HG02852 (cell line): Measurements from ENCODE around the gene LMO2.

ENCODE experiments used
- ATAC-seq: cut with Tn5 transposase; IDR thresholded peaks from one replicate; pipeline ENCODE4 v1.9.1; 2021; ENCODE audit warnings: mild to moderate bottlenecking, moderate library complexity; ENCODE audit not compliant: unreplicated experiment

LMO2 gene

DNA sequence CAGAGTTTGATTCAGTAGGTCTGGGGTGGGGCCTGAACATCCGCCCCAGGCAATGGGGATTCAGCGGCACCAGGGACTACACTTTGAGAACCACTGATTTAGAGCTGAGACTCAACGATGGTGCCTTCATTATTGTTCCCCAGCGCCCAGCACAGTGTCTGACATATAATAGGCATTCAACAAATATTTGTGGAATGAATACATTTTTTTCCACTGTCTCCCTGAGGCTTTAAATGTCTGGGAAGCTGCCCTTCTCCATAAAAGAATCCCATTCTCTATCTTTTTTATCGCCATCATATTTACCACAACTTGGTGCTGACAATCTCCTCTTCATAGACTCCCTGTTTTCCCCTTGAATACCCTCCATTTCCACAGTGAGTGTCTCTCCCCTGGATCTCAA is 23.6 kb upstream of the LMO2 start:
- ATAC-seq: no peak

DNA sequence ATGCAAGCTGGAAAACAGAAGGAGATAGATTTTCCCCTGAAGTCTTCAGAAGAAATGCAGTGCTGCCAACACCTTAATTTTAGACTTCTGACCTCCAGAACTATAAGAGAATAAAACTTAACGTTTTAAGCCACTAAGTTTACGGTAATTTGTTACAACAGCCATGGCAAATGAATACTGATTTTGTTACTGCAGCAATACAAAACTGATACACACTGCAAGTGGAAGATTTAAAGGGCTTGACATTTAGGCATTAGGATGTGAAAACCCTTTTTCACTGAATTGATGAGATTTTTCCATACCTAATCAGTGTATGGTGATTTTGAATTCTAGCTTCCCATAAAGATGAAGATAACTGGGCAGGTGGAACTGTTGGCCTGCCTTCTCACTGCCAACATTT is 22.1 kb upstream of the LMO2 start:
- ATAC-seq: no peak

DNA sequence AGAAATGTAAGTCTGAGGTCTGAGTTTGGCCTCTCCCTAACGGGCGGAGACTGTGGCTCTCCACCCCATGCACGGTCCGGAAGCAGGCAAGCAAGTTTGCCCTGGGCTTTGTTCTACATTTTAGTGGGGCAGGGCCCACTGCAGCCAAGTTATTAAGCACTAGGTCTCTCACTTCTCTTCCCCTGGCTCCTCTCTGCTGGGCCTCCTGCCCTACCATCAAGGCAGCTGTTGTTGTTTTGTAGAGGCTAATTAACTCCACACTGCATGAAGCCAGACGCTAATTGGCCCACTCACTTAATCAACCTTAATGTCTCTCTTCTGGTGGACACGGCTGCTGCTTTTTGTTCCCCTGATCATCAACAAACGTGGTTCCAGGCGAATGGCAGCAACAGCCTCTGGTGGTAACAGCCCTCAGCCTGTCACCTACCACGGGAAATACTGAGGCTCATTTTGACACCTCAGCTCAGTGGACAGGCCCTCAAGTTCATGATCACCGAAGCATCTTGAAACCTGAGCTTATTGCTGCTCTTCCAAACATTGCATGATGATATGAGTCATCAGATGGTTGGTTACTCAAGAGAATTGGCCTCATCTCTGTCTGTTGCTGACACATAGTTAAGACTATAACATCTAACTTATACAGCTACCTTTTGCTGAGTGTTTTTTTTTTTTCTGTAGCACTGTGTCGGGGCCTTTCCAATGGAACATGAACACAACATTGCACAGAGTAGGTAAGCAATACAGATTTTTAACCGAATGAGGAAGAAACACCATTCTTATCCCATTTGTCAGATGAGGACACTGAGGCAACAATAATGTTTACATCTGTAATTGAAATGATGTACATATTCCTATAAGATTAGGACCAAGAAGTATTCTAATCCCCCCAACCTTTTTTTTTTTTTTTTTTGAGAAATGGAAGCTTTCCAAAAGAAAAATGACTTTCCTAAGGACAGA is 20.8 kb upstream of the LMO2 start:
- peak; percentile 88 for ATAC-seq

- no peak for ATAC-seq
Observed at GRCh38 chr11:33910958-33911339, 19.1 kb upstream of the LMO2 start.

DNA sequence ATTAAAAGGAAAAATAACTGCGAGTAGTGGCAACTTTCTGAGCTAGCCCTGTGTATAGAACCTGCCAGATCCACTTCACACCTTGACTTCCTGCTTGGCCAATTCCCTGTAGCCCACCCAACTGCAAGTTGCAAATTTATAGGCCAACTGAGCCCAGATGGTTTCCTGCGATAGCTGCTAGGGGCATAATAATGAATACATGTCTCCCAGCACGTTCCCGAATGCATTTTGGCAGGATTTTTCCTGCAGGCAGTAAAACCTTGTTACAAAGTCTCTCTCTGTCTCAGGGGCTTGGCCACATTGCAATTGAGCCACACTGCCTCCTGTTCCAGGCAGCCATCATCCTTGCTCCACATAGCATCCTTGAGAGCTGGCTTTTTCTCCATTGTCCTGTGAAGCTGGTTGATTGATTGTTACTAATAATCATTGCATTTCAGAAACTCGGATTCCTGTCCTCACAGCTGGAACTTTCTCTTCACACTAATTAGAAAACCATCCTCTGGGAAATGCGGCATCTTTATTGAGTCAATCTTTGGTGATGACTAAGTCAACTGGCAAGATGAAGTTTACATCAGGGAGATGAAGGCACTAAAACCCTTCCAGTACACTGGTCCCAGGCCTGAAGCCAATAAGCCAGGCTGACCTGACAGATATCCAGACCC is 18.6 kb upstream of the LMO2 start:
- no peak for ATAC-seq

- ATAC-seq: no peak
Observed at GRCh38 chr11:33909552-33909951, 17.7 kb upstream of the LMO2 start.

- ATAC-seq: no peak
Observed at GRCh38 chr11:33909150-33909549, 17.3 kb upstream of the LMO2 start.

DNA sequence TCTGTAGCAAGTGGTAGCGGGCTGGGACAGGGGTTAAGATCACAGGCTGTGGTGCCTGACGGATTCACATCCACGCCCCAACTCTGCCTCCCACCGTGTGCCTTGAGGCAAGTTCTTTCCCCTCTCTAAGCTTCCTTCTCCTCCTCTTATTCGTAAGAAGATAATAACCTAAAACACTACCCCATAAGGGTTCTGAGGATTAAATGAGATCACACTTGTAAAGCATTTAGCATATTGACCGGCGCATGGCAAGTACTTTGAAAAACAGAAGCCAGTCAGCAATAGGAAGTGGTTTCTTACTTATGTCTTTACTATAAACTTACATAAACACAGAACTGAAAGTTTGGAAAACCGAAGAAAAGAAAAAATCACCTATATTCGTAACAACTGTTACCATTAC is 15.5 kb upstream of the LMO2 start:
- no peak for ATAC-seq

DNA sequence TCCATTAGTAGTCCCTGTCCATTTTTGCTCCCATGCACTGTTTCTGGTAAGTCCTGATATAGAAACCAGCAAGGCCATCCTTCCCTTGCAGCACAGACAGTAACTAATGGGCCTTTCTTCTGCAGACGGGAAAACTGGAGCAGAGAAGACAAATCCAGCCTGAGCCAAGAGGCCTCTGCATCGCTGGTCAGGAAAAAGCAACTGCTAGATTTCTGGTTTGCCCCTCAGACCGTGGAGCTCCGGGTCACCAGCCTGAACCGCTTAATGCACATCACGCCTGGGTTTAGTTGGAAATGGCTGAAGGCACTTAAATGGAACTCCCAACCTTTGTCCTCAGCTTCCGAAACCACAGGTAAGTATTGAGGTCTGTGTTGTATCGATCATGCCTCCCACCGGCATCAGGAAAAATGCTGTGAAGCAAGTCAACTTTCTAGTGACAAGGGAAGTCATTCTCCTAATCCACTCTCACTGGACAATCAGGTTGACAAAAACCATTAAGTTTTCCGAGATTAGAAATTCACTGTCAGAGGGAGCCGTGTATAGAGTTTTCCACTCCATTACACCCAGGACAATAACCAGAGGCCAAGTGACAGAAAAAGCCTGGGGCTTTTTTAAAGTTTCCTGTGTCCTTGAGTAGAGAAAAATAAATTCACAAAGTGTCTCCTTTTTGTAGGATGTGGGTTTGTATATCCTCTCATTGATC is 14.8 kb upstream of the LMO2 start:
- no peak for ATAC-seq

DNA sequence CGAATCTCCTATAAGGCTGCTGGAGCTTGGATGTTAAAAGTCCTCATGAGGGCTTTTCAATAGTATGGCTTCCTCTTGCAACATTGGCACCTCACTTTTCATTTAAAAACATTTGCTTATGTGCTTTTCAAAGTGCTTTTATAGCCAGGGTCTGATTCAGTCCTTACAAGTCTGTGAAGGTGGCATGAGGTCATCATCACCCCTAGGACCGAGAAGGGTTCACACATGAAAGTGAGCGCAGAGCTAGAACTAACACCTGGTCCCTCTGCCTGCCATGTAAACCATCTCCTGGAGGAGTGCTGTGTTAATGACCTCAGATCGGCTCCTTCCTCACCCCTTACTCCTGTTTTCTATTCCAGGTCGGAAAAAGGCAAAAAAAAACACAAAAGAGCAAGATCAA is 12.2 kb upstream of the LMO2 start:
- no peak for ATAC-seq

GRCh38 chr11:33900159-33900840 is 8.4 kb upstream of the LMO2 start:
- no peak for ATAC-seq

DNA sequence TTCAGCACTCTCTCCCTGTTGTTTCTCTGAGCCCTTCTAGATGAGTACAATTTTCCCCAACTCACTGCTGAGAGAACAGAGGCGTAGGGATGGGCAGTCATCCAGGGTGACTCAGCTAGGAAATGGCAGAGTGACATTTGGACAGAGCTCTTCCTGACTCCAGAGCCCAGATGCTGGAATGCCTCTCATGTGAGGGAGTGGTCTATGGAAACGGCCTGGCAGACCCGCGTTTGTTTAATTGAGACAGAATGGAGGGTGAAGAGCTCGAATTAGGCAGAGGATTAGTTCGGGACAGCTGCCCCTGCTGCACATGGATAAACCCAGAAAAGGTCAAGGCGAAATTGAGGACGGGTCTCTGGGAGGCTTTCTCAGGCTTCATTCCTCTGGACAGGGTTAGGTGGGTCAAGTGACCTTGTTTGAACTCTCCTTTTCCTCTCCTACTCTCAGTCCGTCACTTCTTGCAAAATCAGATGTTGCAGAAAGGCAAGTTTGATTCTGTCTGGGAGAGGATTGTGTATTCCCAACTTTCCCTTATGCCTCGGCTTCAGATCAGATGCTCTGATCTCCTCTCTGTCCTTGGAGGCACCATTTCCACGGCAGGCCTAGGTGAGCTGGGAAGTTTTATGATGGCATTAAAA is 7.6 kb upstream of the LMO2 start:
- ATAC-seq: no peak

- no peak for ATAC-seq
Observed at GRCh38 chr11:33898957-33899356, 7.1 kb upstream of the LMO2 start.

GRCh38 chr11:33897761-33898375 is 6.0 kb upstream of the LMO2 start:
- ATAC-seq: no peak

GRCh38 chr11:33896911-33897310 is 5.0 kb upstream of the LMO2 start:
- no peak for ATAC-seq

DNA sequence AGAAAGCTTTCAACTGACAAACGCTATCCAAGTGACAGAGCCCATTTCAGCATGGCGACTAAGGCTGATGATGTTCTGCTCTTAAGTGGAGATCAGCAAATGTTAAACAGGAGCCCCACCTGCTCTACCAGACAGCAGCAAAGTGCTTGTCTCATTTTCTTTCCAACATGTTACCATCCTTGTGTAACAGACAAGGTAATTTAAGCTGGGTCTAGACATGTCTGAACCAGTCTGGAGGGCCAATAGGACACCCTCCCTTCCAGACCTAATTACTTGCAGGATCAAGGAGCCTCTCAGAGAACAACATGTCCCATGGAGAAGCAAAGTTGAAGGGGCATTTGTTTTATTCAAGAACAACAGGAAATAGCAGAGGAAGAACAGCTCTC is 3.9 kb upstream of the LMO2 start:
- no peak for ATAC-seq

- ATAC-seq: no peak
Observed at GRCh38 chr11:33894398-33894746, 2.5 kb upstream of the LMO2 start.

- peak; percentile 85 for ATAC-seq
Observed at GRCh38 chr11:33893711-33894397, 2.0 kb upstream of the LMO2 start.

DNA sequence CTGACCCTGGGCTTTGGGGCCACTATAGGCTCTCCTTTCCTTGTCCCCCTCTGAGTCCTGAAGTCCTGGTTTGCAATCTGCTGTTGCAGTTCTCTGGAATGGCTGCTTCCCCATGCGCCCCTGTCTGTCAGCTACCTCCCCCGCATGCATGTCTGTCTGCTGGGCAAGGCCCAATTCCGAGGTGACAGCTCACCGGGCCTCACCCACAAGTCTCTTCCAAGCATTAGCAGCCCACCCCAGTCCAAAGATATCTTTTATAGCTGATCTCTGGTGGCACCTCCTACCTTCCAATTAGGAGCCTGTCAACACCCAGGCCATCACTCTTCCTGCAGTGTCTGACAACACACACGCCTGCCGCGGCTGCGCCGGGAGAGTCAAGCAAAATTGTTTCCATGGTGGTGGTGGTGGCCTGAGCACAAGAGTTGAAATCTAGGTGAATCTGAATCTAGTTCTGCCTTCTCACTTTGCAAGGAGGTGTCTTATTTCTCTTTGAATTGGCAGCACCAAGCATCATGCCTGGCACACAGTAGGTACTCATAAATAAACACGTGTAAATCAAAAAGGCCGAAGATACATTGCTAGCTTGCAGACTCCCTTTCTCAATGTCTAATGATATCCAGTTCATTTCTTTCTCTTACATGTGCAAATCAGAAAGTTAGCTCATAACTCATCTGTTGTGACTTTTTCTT is 1.2 kb upstream of the LMO2 start:
- no peak for ATAC-seq
